GM18867 (cell line): ENCODE results near the gene OS9.

Experiments
- ATAC-seq: cut with Tn5 transposase; IDR thresholded peaks from one replicate; pipeline ENCODE4 v1.9.1; 2021; ENCODE audit warnings: mild to moderate bottlenecking, moderate library complexity; ENCODE audit not compliant: unreplicated experiment

The OS9 gene

DNA sequence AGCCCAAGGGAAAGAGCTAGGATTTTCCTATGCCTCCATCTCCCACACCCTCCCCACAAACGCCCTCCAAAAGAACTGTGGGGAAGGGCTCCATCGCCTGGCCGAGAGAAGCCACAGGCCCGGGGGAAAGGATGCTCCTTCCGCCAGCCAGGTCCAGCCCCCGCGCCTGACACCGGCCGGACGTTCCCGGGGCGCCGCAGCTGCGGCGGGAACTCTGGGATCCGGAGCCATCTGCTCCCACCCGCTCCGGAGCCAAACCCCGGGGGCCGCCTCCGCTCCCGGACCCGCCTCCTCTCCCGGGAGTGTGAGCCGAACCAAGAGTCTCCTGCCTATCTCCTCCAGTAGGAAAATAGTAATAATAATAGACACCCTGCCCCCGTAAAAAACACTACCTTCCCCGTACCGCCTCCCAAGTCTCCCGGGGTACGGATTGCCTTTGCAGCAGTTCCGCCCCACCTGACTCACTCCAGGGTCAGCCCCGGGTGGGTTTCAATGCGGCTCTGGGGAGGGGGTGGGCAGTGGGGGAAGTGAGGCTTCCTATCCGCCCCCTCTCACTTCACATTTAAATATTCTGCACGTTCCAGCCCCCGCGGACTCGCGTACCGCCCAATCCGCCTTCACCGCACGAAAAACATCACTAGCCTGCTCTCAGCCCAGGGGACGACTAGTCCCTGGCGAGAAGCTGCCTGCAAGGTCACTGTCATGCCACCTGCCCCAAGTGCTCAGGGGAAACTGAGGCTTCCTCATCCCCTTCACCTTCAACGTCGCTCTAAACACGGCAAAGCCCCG, 42.2 kb downstream of the OS9 start:
- ATAC-seq: no peak

DNA sequence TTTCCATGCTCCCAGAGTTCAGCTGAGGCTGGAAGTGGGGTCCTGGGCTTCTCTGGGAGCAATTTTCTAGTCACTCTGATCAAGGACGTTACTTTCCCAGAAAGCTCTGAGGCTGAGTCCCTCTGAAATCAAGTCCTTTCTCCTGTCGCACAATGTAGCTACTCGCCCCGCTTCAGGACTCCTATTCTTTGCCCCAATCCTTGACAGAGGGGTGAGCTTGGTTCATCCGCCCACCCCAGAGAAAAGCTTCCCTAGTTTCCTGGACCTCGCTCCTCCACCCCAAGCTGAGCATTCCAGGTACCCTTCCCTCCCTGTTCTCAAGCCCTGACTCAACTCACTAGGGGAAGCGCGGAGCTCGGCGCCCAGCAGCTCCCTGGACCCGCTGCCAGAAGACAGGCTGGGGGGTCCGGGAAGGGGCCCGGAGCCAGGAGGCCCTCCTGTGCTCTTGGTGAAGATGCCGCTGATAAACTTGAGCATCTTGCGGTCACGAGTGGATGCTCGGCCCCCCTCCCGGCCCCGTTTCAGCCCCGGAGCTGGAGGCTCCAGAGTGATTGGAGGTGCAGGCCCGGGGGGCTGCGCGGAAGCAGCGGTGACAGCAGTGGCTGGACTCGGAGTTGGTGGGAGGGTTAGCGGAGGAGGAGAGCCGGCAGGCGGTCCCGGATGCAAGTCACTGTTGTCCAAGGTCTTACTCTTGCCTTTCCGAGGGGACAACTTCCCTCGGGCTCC, 43.0 kb downstream of the OS9 start:
- ATAC-seq: no peak

DNA sequence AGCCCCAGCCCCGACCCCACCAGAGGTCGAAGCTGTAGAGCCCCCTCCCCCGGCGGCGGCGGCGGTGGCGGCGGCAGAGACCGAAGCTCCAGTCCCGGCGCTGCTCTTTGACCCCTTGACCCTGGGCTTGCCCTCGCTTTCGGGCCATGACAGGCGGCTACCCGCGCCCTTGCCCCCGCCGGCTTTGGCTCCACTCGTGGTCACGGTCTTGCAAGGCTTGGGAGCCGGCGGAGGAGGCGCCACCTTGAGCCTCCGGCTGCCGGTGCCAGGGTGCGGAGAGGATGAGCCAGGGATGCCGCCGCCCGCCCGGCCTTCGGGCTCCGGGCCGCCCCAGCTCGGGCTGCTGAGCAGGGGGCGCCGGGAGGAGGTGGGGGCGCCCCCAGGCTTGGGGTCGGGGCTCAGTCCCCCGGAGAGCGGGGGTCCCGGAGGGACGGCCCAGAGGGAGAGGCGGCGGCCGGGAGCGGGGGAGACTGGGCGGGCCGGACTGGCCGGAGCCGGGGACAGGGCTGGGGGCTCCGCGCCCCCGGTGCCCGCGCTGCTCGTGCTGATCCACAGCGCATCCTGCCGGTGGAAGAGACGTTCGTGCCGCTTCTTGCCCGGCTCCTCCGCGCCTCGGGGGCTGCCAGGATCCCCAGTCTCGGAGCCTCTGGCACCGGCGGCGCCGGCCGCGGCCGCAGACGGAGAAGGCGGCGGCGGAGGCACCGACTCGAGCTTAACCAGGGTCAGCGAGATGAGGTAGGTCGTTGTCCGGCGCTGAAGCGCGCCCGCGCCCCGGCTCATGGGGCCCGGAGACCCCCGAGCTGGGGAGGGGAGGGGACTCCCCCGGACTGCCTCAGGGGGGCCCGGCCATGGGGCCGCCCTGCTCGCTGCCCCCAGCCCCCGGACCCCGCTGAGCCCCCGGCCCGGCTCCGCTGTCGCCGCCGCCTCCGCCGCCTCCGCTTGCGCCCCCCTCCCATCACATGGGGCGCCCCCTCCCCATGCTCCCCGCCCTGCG, 43.8 kb downstream of the OS9 start:
- ATAC-seq: no peak

DNA sequence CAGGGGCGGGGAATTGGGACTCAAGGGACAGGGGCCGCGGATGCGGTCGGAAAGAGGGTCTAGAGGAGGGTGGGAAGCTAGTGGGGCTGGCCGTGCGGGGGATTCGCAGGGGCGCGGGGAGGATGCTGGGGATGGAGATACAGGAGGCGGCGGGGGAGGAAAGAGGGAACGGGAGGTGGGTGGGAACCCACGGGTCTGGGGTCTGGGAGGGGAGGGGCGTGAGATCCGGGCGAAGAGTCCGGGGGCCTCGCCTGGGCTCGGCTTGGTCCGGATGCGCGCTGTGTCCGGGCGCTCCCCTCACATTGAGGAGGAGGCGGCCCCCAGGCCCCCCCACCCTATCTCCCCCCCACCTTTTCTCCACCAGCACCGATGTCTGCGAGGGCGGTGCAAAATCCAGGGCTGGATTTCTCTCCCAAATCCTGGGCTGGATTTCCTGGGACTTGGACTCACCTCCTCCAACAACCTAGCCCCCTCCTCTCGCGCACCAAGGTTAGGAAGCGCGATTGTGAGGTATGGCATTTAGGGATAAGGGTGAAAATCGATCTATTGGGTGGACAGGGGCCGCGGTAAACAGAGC, 44.8 kb downstream of the OS9 start, which contains the start of gene AGAP2:
AGAP2 (minus strand) TSS at position 82 of the 577 bp plus-strand sequence. CDS start 496 bp downstream, outside the sequence.
- ATAC-seq: no peak

DNA sequence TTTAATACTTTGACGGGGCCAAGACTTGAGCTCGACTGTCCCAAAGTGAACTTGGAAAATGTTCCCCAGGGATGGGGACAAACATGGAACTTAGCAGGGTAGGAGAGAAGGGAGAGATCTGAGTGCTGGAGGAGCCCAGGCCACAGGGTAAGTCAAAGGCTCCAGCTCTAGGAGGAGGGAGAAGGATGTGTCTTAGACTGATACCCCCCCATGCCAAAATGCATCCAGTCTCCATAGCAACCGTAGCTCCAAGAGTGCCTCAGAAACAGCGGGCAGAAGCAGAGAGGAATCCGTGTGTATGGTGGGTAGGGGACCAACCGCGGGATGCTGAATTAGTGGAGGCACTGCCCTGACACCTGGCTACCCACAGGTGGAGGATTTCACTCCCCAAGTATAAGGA, 45.5 kb downstream of the OS9 start:
- no peak for ATAC-seq

DNA sequence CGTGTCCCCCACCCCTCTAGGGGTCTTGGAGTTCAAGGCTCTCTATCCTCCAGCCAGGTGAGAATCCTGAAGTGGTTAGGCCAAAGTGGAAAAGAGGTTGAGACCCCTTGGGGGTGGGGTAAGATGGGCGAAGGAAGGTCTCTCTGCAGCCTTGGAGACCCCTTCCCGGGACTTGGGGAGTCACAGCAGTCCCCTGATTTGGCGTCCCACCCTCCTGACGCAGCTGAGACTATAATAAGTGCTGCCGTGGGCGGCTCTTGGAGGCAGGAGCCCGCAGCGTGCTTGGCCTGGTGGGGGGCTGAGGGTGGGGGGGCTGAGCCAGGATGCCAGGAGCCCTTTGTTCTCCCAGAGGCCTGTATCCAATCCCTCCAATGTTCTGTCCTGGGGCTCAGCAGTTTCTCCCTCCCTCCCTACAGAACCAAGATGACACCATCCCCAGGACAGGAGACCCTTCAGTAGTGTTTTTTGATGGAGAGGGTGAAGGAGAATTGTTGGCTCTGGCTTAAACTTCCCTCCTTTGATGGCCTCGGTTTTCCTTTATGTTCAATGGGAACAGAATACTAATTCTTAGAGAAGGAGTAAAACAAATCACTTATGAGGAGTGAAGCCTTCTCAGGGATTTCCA, 46.1 kb downstream of the OS9 start:
- ATAC-seq: no peak

DNA sequence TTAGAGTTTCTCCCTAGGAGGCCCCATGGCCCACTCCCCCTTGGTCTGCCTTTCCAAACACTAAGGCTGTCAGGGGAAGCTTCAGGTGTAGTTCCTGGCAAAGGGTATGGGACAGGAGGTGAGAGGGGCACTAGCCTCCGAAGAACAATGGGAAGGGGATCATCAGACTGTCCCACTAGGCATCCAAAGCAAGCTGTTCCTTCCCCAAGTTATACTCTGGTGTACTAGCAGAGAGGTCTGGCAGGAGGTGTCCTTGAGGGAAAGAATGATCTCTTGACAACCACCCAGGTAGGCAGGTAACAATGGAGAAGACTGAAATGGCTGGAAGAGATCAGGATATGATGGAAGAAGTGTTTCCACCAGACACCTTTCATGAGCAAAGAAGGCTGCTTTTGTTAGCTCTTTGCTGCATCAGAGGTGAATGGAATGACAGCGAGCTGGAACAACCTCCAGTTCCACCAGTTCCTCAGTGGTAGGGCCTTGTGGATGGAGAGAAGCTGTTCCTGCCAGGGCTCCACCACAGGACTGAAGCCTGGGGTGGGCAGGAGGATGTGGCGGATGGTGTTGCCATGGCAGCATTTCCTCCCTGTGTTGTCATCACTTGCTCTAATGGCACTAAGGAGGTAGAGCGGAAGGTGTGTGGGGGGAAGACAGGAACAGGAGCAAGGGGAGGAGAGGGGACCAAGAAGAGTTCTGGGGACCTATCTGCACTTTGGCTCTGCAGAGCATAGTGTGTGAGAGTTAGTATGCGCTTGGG, 46.9 kb downstream of the OS9 start:
- ATAC-seq: peak; percentile 53

DNA sequence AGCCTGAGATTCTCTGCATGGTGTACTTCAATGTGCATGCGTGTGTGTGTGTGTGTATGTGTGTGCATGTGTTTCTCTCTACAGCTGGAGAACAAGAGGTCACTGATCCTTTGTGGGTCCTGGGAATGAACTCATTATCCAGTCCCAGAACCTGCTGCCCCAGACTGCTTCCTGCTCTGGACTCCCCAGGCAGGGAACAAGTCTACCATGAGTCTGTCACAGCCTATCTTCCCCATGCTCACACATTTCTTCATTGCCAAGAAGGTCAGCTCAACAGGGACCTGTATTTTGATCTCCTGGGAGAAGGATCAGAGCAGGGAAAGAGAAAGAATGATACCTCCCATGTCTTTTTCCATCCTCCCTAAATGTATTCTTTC, 47.5 kb downstream of the OS9 start:
- no peak for ATAC-seq

DNA sequence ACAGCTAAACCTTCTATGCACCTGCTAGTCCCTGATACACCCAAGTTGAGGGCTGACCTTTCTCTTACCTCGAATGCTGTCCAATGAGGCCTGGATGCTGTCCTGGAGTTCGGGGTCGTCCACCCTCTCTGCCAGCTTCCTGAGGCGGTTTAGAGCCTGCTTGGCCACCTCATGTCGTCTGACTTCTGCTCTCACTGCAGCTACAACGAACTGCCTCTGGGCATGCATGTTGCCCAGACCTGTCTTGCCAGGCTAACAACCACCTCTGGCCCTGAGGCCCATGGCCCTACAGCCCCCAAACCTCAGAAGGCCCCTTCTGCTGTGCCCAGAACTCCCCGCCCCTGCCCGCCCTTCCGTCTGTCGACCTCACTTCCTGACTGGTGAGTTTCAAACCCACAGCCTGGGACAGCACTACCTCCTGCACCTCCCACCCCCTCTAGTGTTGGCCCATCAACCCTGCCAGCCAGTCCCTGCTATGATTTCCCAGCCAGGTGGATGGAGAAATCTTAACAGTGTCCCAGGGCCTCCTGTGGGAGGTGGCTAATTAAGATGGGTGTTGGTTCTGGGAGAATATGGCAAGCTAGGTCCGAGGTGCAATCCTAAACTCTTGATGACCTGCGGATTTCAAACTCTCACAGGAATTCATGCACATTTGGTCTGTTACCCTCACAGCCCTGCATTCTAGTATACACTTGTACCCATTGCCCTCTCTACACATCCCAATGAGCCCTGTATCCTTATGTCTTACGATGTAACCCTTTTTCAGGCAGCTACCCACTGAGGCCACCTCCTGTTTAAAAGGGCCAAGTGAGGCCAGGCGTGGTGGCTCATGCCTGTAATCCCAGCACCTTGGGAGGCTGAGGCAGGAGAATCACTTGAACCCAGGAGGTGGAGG, 48.2 kb downstream of the OS9 start:
- ATAC-seq: peak; percentile 53

DNA sequence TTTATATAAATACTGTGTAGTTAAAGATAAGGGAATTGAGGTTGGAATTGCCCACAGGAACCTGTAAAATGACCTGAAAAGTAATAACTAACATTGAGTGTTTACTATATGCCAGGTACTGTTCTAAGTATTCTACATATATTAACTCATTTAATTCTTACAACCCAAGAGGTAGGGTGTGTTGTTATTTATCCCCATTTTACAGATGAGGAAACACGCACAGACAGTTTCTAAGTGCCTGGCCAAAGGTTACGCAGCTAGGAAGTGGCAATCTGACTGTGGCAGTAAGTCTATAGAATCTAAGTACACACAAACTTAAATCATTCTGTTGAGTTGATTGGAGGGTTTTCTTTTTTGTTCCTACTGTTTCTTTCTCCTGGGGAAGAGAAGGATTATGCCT, 49.8 kb downstream of the OS9 start:
- no peak for ATAC-seq

DNA sequence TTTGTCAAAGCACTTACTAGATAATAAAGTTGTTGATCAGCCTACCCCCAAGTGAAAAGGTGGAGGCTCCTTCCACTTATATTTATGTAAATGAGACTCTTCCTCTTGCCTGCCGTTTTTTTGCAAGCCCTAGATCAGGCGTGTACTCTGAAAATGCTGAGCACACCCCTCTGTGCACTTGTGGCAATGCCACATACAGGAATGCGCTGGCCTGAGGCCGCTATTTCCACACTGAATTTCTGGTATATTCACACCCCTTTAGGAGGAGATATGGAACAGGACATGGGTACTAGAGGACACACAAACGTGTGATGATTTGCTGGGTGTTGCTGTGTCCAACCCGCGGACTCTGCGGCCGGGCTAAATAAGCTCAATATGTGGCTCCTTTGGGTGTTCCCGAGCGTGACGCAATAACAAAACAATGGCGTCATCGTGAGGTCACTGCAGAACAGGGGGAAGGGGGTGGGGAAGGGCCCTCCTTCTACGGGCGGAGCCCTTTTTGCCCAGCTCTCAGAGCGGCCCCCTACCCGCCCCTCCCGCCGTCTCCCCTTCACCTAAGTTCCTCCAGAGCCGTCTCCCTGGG, 50.4 kb downstream of the OS9 start:
- ATAC-seq: peak; percentile 39

DNA sequence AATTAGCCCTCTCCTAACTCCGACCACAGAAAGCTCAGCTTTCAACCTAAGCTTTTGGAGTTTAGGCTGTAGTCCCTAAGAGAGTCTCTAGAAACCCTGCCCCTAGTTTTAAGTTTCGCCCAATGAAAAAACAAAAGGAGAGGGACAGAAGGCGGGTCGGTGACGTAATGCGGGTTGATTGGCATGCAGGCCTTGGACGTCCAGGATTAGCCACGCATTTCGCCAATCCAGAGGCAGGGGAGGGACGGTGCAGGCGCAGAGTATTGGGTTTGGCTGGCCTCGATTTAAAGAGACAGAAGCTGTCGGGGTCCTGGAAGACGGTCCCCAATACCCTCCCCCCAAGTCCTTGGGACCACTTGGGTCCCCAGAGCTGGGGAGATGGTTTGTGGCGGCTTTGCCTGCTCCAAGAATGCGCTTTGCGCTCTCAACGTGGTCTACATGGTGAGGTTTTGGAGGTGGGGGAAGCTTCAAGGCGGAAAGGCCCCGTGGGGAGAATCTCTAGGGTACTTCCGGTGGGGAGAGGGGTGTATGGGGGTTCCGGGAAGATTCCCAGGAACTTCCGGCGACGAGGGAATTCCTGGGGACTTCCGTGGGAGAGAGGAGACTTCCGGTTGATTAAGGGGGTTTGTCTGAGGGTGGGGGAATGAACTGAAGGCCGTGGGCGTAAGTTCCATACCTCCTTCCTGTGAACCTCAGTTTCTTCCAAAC, 51.0 kb downstream of the OS9 start, which contains the start of gene TSPAN31:
TSPAN31 (plus strand) TSS at position 263 of the 708 bp plus-strand sequence; CDS start at position 379, 116 bp downstream.
- ATAC-seq: peak; percentile 81

DNA sequence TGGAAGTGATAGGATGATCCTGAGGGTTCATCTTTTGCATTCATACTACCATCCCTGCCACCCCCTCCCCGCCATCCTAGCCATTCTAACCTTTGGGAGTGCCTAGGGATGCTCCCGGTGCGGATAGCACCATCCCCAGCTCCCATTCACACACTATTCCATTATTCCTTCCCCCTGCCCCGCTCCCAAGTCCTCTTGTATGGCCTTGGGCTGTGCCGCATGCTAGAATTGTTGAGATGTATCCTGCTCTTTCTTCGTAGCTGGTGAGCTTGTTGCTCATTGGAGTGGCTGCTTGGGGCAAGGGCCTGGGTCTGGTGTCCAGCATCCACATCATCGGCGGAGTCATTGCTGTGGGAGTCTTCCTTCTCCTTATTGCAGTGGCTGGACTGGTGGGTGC, 51.6 kb downstream of the OS9 start:
- ATAC-seq: no peak

DNA sequence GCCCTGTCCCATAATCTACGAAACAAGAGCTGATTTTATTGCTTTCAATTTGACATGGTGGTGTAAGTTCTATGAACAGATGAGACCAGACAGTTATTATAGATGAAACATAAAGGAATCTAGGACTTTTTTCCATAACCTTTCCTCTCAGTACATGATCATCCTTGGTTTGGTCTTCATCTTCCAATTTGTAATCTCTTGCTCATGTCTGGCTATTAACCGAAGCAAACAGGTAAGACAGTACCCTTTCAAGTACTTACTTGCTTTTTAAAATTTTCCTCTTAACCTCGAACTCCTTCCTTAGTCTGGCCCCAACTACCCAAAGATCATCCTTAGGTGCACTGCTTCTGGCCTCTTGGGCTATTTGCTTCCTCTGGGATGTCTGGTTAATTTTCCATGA, 52.1 kb downstream of the OS9 start:
- ATAC-seq: no peak

DNA sequence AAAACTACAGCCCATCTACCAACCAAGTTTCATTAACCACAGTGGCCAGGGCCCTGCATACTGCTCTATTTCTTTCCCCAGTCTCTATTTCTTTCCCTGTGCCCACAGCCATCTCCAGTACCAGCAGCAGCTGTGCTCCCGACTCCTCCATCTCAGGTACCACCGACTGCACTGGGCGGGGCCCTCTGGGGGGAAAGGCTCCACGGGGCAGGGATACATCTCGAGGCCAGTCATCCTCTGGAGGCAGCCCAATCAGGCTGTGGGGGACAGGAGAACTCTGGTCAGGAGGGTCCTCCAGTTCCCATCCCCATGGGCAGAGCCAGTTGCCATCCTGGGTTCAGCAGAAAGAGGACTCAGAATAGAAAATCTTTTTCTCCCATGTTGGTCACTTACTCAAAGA, 55.1 kb downstream of the OS9 start:
- ATAC-seq: no peak

DNA sequence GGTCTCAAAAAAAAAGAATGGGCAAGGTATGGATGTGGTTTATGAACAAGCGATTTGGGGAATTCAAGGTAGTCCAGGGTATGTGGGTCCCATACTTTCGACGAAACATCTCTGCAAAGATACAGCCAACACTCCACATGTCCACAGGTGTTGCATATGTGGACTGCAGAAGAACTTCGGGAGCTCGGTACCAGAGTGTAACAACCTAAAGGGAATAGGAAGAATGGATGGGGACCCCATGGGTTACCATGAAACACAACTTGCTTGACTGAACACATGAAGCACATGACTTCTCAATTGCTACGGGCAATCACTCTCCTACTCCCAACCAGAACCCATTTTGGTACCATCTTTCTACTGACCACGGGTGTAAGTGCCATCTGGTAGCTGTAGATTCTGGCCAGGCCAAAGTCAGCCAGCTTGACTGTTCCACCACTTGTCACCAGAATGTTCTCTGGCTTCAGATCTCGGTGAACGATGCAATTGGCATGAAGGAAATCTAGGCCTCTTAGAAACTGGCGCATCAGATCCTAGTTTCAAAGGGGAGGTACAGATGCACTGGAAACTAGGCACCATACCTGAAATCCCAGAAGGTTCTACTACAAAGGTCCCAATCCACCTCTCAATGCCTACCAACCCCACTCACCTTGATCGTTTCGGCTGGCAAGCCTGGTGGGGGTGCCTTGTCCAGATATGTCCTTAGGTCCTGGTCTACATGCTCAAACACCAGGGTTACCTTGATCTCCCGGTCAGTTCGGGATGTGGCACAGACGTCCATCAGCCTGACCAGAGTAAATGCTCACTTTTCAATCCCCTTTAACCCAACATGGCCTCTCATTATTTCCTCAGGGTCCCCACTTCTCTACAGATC, 56.9 kb downstream of the OS9 start:
- no peak for ATAC-seq

DNA sequence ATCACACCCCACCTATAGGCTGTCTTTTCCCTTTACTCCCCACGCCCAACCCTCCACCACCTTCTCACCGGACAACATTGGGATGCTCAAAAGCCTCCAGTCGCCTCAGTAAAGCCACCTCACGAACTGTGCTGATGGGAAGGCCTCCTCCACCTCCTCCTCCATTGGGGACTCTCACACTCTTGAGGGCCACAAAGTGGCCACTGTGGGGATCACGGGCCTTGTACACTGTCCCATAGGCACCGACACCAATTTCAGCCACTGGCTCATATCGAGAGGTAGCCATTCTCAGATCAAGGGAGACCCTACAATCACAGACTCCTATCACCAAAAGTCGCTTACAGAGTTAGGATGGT, 57.5 kb downstream of the OS9 start:
- ATAC-seq: no peak
